ENCODE data around the gene AP5B1. TPM values are rescaled to one million over a fixed set of nuclear protein-coding genes. Genes with fewer than 3 reads are reported as not detected.
A peak's percentile ranks its signal among the peaks of the same experiment; 100 is the strongest.

Gene AP5B1
- polyA plus RNA-seq, 4 donors: 6.9 to 17.3 (median 9.1) TPM

GRCh38 chr11:65817312-65817834 is 36.6 kb upstream of the AP5B1 start:
- H3K27ac ChIP-seq (ENCODE audit: low read depth in 1 of 3, low read length in 2 of 3): peak overlapping the region in 2 of 3 donors; percentile 76 to 86
- H3K4me1 ChIP-seq (ENCODE audit: control insufficient read depth in 3 of 3, insufficient read depth in 2 of 3, low read depth in 1 of 3, low read length in 2 of 3): peaks cover 3 to 58% (median 4%) of the 10 kb centered on the region in 3 donors
- H3K36me3 ChIP-seq (ENCODE audit: control insufficient read depth in 3 of 3, insufficient read depth in 2 of 3, low read depth in 1 of 3, low read length in 3 of 3): peaks cover 0 to 12% (median 3%) of the 10 kb centered on the region in 3 donors
- FAIRE-seq (no peak), DNase-seq (no peak)
- H3K9me3 ChIP-seq (ENCODE audit: control insufficient read depth in 2 of 2, insufficient read depth in 1 of 2, low read depth in 1 of 2, low read length in 1 of 2): no peaks in the 10 kb centered on the region
- WGBS, 3 donors: 44 to 61% (median 44%) methylated on average over 5 of the region's 5 CpGs
- H3K27me3 ChIP-seq (ENCODE audit: control insufficient read depth in 3 of 3, insufficient read depth in 3 of 3, low read length in 3 of 3): no peaks in the 10 kb centered on the region
- peak overlapping the region in 2 of 3 donors; percentile 36 to 66 for H3K4me3 ChIP-seq (ENCODE audit: low read depth in 1 of 3, low read length in 3 of 3)

- DNase-seq (no peak), FAIRE-seq (no peak)
- WGBS, 3 donors: 93 to 99% (median 95%) methylated on average over 3 of the region's 3 CpGs
- Histone ChIP-seq H3K9me3 (ENCODE audit: control insufficient read depth in 2 of 2, insufficient read depth in 1 of 2, low read depth in 1 of 2, low read length in 1 of 2) (no peaks in the 10 kb centered on the region), H3K4me1 (ENCODE audit: control insufficient read depth in 3 of 3, insufficient read depth in 2 of 3, low read depth in 1 of 3, low read length in 2 of 3) (peaks cover 3 to 51% (median 4%) of the 10 kb centered on the region in 3 donors), H3K36me3 (ENCODE audit: control insufficient read depth in 3 of 3, insufficient read depth in 2 of 3, low read depth in 1 of 3, low read length in 3 of 3) (peaks cover 0 to 12% (median 3%) of the 10 kb centered on the region in 3 donors), H3K27ac (ENCODE audit: low read depth in 1 of 3, low read length in 2 of 3) (peak overlapping the region in 1 of 3 donors; percentile 76), H3K4me3 (ENCODE audit: low read depth in 1 of 3, low read length in 3 of 3) (peak overlapping the region in 2 of 3 donors; percentile 36 to 66), H3K27me3 (ENCODE audit: control insufficient read depth in 3 of 3, insufficient read depth in 3 of 3, low read length in 3 of 3) (no peaks in the 10 kb centered on the region)
Observed at GRCh38 chr11:65816696-65817095, 35.9 kb upstream of the AP5B1 start.

- peaks cover 0 to 12% (median 3%) of the 10 kb centered on the region in 3 donors for H3K36me3 ChIP-seq (ENCODE audit: control insufficient read depth in 3 of 3, insufficient read depth in 2 of 3, low read depth in 1 of 3, low read length in 3 of 3)
- no peaks in the 10 kb centered on the region for H3K9me3 ChIP-seq (ENCODE audit: control insufficient read depth in 2 of 2, insufficient read depth in 1 of 2, low read depth in 1 of 2, low read length in 1 of 2)
- 90 to 94% (median 90%) methylated on average over 16 of the region's 16 CpGs for WGBS, 3 donors
- peaks cover 0 to 37% (median 2%) of the 10 kb centered on the region in 3 donors for H3K4me1 ChIP-seq (ENCODE audit: control insufficient read depth in 3 of 3, insufficient read depth in 2 of 3, low read depth in 1 of 3, low read length in 2 of 3)
- H3K27ac ChIP-seq (ENCODE audit: low read depth in 1 of 3, low read length in 2 of 3): peak overlapping the region in 1 of 3 donors; percentile 66
- DNase-seq: no peak
- H3K4me3 ChIP-seq (ENCODE audit: low read depth in 1 of 3, low read length in 3 of 3): no peak overlapping the region
- no peak for FAIRE-seq
- H3K27me3 ChIP-seq (ENCODE audit: control insufficient read depth in 3 of 3, insufficient read depth in 3 of 3, low read length in 3 of 3): no peaks in the 10 kb centered on the region
Observed at GRCh38 chr11:65814986-65815565, 34.3 kb upstream of the AP5B1 start.

DNA sequence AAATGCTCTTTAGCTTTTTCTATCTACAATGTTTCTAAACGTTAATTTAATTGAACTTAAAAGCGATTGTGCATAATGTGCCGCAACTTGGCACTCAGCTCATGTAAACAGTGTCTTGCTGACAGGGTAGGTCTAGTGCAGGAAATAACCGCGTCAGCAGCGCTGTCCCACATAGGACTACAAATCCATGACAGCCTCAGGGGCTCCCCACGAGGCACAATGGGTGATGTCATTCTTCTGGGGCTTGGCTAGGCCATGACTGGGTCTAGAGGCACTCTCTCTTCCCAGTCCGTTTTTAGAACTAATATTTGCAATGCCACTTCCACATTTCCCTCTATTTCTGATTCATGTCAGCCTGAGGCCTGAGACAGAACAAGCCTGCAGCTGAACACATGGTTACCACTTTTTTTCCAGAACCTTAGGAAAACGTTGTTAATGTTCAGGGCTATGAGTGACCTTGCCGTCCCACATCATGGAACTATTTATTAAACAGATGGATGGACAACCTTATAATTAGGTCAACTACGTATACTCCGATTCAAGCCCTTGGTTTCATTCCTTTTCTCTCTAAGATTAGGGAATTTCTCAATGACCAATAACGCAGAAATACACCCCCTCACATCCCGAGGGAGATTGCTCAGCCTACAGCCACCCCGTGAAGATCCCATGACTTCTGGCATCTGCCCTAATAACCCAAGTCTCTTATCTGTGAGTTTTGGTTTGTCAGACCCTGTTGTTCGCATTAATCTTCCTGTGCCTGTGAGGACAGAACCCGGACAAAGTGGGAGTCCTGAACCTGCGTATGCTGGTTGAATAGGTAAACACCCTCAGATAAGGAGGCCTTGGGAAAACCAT is 33.6 kb upstream of the AP5B1 start:
- FAIRE-seq: no peak

DNA sequence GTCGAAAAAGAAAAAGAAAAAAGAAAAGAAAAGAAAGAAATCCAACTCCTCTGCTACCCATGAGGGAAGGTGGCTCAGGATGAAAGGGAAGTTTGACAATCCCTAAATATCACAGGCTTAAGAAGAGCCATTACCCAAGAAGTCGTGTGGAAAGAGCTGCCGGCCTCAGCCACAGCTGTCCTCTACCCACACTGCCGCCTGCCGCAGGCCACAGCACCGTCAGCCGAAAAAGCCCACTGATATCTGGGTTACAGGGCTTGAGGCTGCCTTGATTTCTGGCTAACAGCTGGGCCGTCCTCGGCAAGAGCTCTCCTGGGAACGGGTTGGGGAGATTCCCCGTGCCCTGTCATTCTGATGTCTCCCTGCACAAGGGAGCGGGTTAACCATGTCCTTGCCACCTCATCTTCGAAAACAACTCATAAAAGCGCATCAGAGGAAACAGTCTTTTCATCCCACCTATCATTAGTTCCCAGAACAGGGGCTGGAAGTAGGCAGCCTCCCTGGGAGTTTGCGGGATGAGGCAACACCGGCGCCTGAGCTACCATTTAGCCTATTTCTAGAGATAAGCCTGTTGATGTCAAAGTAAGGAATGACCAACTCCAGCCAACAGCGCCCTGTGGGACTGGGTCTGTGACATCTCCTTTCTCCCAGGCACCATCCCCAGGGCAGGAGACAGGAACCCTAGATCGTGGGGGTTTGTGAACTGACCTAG is 31.1 kb upstream of the AP5B1 start:
- Histone ChIP-seq H3K27me3 (ENCODE audit: control insufficient read depth in 3 of 3, insufficient read depth in 3 of 3, low read length in 3 of 3) (no peaks in the 10 kb centered on the region), H3K36me3 (ENCODE audit: control insufficient read depth in 3 of 3, insufficient read depth in 2 of 3, low read depth in 1 of 3, low read length in 3 of 3) (peaks cover 0 to 8% (median 3%) of the 10 kb centered on the region in 3 donors), H3K9me3 (ENCODE audit: control insufficient read depth in 2 of 2, insufficient read depth in 1 of 2, low read depth in 1 of 2, low read length in 1 of 2) (no peaks in the 10 kb centered on the region), H3K4me1 (ENCODE audit: control insufficient read depth in 3 of 3, insufficient read depth in 2 of 3, low read depth in 1 of 3, low read length in 2 of 3) (peaks cover 0 to 16% (median 2%) of the 10 kb centered on the region in 3 donors), H3K27ac (ENCODE audit: low read depth in 1 of 3, low read length in 2 of 3) (no peak overlapping the region), H3K4me3 (ENCODE audit: low read depth in 1 of 3, low read length in 3 of 3) (no peak overlapping the region)
- FAIRE-seq (no peak), DNase-seq (no peak)
- 69 to 89% (median 85%) methylated on average over 19 of the region's 19 CpGs for WGBS, 3 donors

More for the DNA sequence above, 33.6 kb upstream of the AP5B1 start:
- DNase-seq: peak in 1 of 2 donors; percentile 67
- 69 to 74% (median 71%) methylated on average over 18 of the region's 18 CpGs for WGBS, 3 donors
- Histone ChIP-seq H3K27me3 (ENCODE audit: control insufficient read depth in 3 of 3, insufficient read depth in 3 of 3, low read length in 3 of 3) (no peaks in the 10 kb centered on the region), H3K27ac (ENCODE audit: low read depth in 1 of 3, low read length in 2 of 3) (peak overlapping the region in 1 of 3 donors; percentile 66), H3K36me3 (ENCODE audit: control insufficient read depth in 3 of 3, insufficient read depth in 2 of 3, low read depth in 1 of 3, low read length in 3 of 3) (peaks cover 0 to 8% (median 3%) of the 10 kb centered on the region in 3 donors), H3K4me3 (ENCODE audit: low read depth in 1 of 3, low read length in 3 of 3) (no peak overlapping the region), H3K4me1 (ENCODE audit: control insufficient read depth in 3 of 3, insufficient read depth in 2 of 3, low read depth in 1 of 3, low read length in 2 of 3) (peaks cover 0 to 30% (median 2%) of the 10 kb centered on the region in 3 donors), H3K9me3 (ENCODE audit: control insufficient read depth in 2 of 2, insufficient read depth in 1 of 2, low read depth in 1 of 2, low read length in 1 of 2) (no peaks in the 10 kb centered on the region)

DNA sequence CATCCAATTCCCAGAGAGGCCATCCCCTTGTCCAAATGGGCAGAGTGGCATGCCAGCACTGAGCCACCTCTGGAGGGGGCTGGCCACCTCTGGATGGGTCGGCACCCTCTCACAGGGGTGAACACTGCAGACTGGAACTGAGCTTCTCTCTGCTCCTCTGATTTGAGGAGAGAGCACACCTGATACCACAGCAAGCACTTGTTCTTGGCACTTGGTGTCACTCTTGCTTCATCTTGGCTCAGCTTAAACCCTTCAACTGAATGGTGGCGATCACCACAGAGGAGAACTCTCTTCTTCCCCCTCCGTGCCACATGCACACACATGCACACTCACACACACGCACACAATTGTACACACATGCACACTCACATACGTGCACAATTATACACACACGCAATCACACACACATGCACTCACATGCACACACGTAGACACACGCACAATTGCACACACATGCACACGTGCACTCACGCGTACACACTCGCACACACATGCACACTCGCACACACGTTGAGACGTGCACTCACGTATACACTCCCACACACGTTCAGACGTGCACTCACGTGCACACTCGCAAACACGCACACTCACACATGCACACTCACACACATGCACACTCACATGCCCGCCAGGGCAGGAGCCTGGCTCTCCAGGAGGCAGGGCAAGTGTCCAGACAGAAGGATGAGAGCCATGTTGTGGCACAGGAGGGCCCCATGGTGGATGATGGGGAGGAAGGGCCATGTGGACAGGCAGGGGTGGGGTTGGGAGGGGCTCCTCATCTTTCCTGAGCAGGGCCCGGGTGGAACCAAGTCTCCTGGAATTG is 29.5 kb upstream of the AP5B1 start:
- peaks cover 0 to 11% (median 0%) of the 10 kb centered on the region in 3 donors for H3K4me1 ChIP-seq (ENCODE audit: control insufficient read depth in 3 of 3, insufficient read depth in 2 of 3, low read depth in 1 of 3, low read length in 2 of 3)
- WGBS, 3 donors: 74 to 81% (median 78%) methylated on average over 23 of the region's 23 CpGs
- no peaks in the 10 kb centered on the region for H3K27me3 ChIP-seq (ENCODE audit: control insufficient read depth in 3 of 3, insufficient read depth in 3 of 3, low read length in 3 of 3)
- H3K27ac ChIP-seq (ENCODE audit: low read depth in 1 of 3, low read length in 2 of 3): no peak overlapping the region
- no peaks in the 10 kb centered on the region for H3K9me3 ChIP-seq (ENCODE audit: control insufficient read depth in 2 of 2, insufficient read depth in 1 of 2, low read depth in 1 of 2, low read length in 1 of 2)
- FAIRE-seq (no peak), DNase-seq (peak in 1 of 2 donors; percentile 58)
- H3K4me3 ChIP-seq (ENCODE audit: low read depth in 1 of 3, low read length in 3 of 3): no peak overlapping the region
- H3K36me3 ChIP-seq (ENCODE audit: control insufficient read depth in 3 of 3, insufficient read depth in 2 of 3, low read depth in 1 of 3, low read length in 3 of 3): peaks cover 0 to 7% (median 3%) of the 10 kb centered on the region in 3 donors

GRCh38 chr11:65809496-65809895 is 28.7 kb upstream of the AP5B1 start:
- DNase-seq (no peak), FAIRE-seq (no peak)
- H3K4me3 ChIP-seq (ENCODE audit: low read depth in 1 of 3, low read length in 3 of 3): no peak overlapping the region
- H3K27me3 ChIP-seq (ENCODE audit: control insufficient read depth in 3 of 3, insufficient read depth in 3 of 3, low read length in 3 of 3): no peaks in the 10 kb centered on the region
- no peak overlapping the region for H3K27ac ChIP-seq (ENCODE audit: low read depth in 1 of 3, low read length in 2 of 3)
- no peaks in the 10 kb centered on the region for H3K9me3 ChIP-seq (ENCODE audit: control insufficient read depth in 2 of 2, insufficient read depth in 1 of 2, low read depth in 1 of 2, low read length in 1 of 2)
- WGBS, 3 donors: 72 to 79% (median 78%) methylated on average over 9 of the region's 9 CpGs
- H3K4me1 ChIP-seq (ENCODE audit: control insufficient read depth in 3 of 3, insufficient read depth in 2 of 3, low read depth in 1 of 3, low read length in 2 of 3): peaks cover 0 to 7% (median 0%) of the 10 kb centered on the region in 3 donors
- peaks cover 0 to 3% (median 0%) of the 10 kb centered on the region in 3 donors for H3K36me3 ChIP-seq (ENCODE audit: control insufficient read depth in 3 of 3, insufficient read depth in 2 of 3, low read depth in 1 of 3, low read length in 3 of 3)

All from small intestine (tissue), 7 donors.